Activated CD4-positive, alpha-beta memory T cell treated with anti-CD3 and anti-CD28 coated beads, Interleukin-2, amount 10 ng/mL, durations not matched to agents 7 days and 5 days (primary cell): ENCODE measurements around the gene TNFAIP8. TPM values are rescaled to one million over a fixed set of nuclear protein-coding genes. Genes with fewer than 3 reads are reported as not detected.
A peak's percentile ranks its signal among the peaks of the same experiment; 100 is the strongest.

Experiments
- CTCF ChIA-PET: fragments of 350-600 bp; sonication (Branson Sonifier 250); formaldehyde crosslinking; loops from one replicate; lab custom pipeline; 2021; ENCODE audit warnings: antibody characterized with exemption, inconsistent platforms; lab: Charles Lee
- POLR2A ChIA-PET: fragments of 350-600 bp; sonication (Branson Sonifier 250); formaldehyde crosslinking; loops from one replicate; lab custom pipeline; 2021; ENCODE audit warnings: antibody characterized with exemption; lab: Charles Lee
- DNase-seq: peaks from one replicate; pipeline ENCODE4 v3.0.0-alpha.2; 2020
- H3K27ac Mint-ChIP-seq: one replicate; pipeline ENCODE4 v1.8.0; 2021; ENCODE audit warnings: mild to moderate bottlenecking, mixed read lengths
- H3K27me3 Mint-ChIP-seq: one replicate; pipeline ENCODE4 v1.8.0; 2021; ENCODE audit warnings: mixed read lengths
- H3K36me3 Mint-ChIP-seq: one replicate; pipeline ENCODE4 v1.8.0; 2021; ENCODE audit warnings: low read depth, mixed read lengths
- H3K4me1 Mint-ChIP-seq: one replicate; pipeline ENCODE4 v1.8.0; 2021; ENCODE audit warnings: mixed read lengths
- H3K4me3 Mint-ChIP-seq: one replicate; pipeline ENCODE4 v1.8.0; 2021; ENCODE audit warnings: mild to moderate bottlenecking, mixed read lengths
- H3K9me3 Mint-ChIP-seq: one replicate; pipeline ENCODE4 v1.8.0; 2021; ENCODE audit warnings: mixed read lengths
- total RNA-seq, 2 experiments: library from RNA; stranded (reverse); gene quantifications; one replicate each; pipeline ENCODE4 v1.2.3, GENCODE V29; 2021

Gene TNFAIP8
- total RNA-seq, 2 experiments from 2014 or later: 161 to 163 TPM

DNA sequence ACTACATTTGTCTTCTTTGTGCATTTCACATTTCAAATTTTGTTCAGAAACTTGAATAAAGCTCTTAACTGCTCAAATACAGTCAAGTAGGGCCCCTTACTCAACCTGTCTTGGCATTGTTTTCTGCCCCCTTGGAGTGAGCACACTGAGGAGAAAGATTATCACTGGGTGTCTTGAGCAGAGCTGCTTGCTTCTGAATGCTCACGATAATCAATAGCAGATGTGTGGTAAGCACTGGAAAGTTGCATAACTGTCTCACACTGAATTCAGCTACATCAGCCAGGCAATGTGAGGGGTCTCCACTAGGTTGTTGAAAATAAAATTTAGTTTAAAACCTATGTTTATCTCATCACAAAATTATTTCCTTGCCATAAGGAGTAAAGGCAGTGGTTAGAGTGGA lies 7.8 kb upstream of the TNFAIP8 start:
- H3K4me1 Mint-ChIP-seq: peaks cover 94% of the 10 kb centered on the region
- no peak overlapping the region for H3K4me3 Mint-ChIP-seq
- ChIA-PET POLR2A (interaction anchor here (2.0 to 23.6 kb wide), 3 partner anchors 14 to 74 kb away, joined by 6 to 779 read pairs (median 234); partner anchors contain the start of gene TNFAIP8), CTCF (interaction anchor here (1.7 kb wide), 1 partner anchor 11 kb away, joined by 5 read pairs; no protein-coding TSS in a partner anchor)
- no peaks in the 10 kb centered on the region for H3K27me3 Mint-ChIP-seq
- no peak for DNase-seq
- no peaks in the 10 kb centered on the region for H3K9me3 Mint-ChIP-seq
- peaks cover 69% of the 10 kb centered on the region for H3K36me3 Mint-ChIP-seq
- H3K27ac Mint-ChIP-seq: no peak overlapping the region

DNA sequence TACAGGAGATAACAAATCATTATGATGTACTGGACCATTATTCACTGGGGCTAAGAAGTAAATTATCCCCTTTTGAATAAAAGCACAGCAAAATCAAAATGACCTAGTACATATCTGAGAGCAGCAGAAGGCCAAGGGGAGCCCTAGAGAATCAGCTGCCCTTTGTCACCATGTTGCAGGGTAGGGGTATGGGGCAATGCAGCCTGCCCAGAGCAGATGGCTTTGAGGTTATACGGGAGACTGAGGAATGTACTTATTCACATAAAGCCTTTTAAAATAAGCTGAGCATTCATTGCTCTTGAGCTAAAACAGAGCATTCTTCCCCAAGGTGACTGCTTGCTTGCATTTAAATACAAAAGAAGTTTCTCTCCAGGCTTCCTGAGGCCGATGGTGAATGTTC lies 2.6 kb upstream of the TNFAIP8 start:
- DNase-seq: no peak
- Mint-ChIP-seq H3K4me1 (peaks cover 89% of the 10 kb centered on the region), H3K4me3 (peak overlapping the region; percentile 69), H3K36me3 (peaks cover 60% of the 10 kb centered on the region), H3K27ac (peak overlapping the region; percentile 88), H3K27me3 (no peaks in the 10 kb centered on the region), H3K9me3 (no peaks in the 10 kb centered on the region)
- ChIA-PET POLR2A (interaction anchor here (0.8 to 19.6 kb wide), 12 partner anchors 8 to 273 kb away, joined by 3 to 779 read pairs (median 4); no protein-coding TSS in a partner anchor), CTCF (interaction anchor here (0.6 to 2.0 kb wide), 8 partner anchors 9 to 365 kb away, joined by 3 to 15 read pairs (median 4); partner anchors contain the start of gene DTWD2)

DNA sequence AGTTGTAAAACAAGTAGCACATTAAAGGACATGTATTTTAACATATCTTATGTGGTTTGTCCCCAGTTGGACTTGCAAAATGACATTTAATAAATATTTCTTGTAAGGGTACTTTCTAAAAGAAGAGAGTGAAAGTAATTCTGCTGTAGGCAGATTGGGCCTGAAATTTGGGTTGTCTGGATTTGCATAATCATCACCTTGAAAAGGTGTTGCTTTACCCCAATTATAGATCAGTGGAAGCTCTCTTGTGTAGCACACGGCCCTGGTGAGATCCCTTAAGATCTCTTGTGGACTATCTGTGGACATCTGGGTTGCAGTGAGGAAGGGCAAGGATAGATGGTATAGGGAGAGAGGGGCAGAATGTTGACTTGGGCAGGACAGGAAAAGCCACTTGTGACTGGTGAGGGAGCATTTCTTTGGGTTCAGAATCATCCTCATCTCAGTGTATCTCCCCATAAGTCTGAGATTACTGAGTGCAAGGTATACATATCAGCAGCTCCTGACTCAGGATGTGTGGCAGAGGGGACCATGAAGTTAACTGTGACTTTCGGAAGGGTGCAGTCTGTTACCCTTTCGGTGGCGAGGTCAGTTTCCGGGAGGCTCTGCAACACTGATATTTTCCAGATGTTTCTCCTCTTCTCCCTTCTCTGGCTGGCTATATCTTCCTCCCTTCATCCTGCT lies 2.0 kb upstream of the TNFAIP8 start:
- peak overlapping the region; percentile 69 for H3K4me3 Mint-ChIP-seq
- H3K4me1 Mint-ChIP-seq: peaks cover 89% of the 10 kb centered on the region
- no peaks in the 10 kb centered on the region for H3K27me3 Mint-ChIP-seq
- H3K9me3 Mint-ChIP-seq: no peaks in the 10 kb centered on the region
- H3K27ac Mint-ChIP-seq: peak overlapping the region; percentile 88
- peaks cover 57% of the 10 kb centered on the region for H3K36me3 Mint-ChIP-seq
- ChIA-PET POLR2A (interaction anchor here (0.8 to 19.6 kb wide), 12 partner anchors 7 to 274 kb away, joined by 3 to 779 read pairs (median 4); no protein-coding TSS in a partner anchor), CTCF (interaction anchor here (0.8 to 2.0 kb wide), 7 partner anchors 9 to 365 kb away, joined by 3 to 15 read pairs (median 4); partner anchors contain the start of gene DTWD2)
- peak; percentile 67 for DNase-seq

DNA sequence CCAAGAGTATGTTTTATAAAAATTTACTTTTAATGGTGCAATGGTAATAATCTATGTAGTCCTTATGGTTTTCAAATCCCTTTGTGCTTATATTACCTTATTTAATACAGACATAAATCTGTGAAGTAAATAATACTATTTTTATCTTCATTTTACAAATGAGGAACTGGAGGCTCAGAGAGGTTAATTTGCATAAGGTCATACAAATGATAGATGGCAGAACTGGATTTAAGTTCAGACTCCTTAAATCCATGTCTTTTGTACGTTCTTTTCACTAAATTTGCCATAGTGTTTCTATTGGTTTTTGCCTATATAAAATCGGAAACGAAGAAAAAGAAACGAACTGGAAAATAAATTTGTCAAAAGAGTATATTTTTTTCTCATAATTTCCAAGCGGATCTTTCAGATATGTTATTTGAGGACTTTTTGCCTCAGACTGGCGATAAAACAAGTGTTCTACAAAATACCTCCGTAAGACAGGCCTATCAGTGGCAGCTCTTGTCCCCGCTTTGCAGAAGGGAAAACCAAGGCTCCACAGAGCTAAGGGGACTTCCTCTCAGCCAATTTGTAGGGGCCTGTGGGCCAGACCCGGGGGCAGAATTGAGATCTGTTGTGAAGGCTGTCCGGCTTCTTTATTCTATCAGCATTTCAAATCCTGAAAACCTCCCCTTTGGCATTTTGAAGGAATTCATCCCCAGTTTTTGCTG lies 1.1 kb upstream of the TNFAIP8 start:
- ChIA-PET CTCF (interaction anchor here (0.7 to 3.6 kb wide), 3 partner anchors 8 to 284 kb away, joined by 3 to 27 read pairs (median 7); partner anchors contain the start of gene DMXL1), POLR2A (interaction anchor here (1.2 to 19.6 kb wide), 6 partner anchors 13 to 84 kb away, joined by 3 to 779 read pairs (median 44); no protein-coding TSS in a partner anchor)

DNA sequence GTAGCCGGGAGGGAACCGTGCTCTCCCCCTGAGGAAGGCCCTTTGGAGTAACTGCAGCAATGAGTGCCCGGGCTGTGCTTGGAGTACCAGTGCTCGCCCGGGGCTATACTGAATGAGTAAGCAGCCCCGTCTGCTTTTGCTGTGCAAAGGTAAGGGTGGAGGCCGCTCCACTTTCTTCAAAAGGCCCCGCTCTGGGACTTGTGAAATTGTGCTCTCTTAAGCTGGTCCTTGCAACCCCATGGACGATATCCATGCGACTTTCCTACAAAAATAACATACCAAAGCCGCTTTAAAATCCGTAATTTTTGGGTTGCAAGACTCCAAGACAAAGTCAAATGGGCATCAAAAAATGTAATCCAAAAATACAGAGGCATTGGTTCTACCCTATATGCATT lies 578 bp upstream of the TNFAIP8 start:
- peak; percentile 57 for DNase-seq
- ChIA-PET CTCF (interaction anchor here (0.7 to 3.6 kb wide), 6 partner anchors 8 to 284 kb away, joined by 3 to 27 read pairs (median 8); partner anchors contain the start of gene DMXL1), POLR2A (interaction anchor here (1.0 to 19.6 kb wide), 7 partner anchors 13 to 275 kb away, joined by 3 to 779 read pairs (median 11); no protein-coding TSS in a partner anchor)
- Mint-ChIP-seq H3K27me3 (no peaks in the 10 kb centered on the region), H3K4me3 (peak overlapping the region; percentile 94), H3K4me1 (peaks cover 89% of the 10 kb centered on the region), H3K9me3 (no peaks in the 10 kb centered on the region), H3K36me3 (peaks cover 55% of the 10 kb centered on the region), H3K27ac (peak overlapping the region; percentile 88)

More for the DNA sequence above, 1.1 kb upstream of the TNFAIP8 start:
- Mint-ChIP-seq H3K27ac (peak overlapping the region; percentile 88), H3K4me3 (peak overlapping the region; percentile 94), H3K9me3 (no peaks in the 10 kb centered on the region), H3K4me1 (peaks cover 89% of the 10 kb centered on the region), H3K27me3 (no peaks in the 10 kb centered on the region), H3K36me3 (peaks cover 57% of the 10 kb centered on the region)
- DNase-seq: no peak

DNA sequence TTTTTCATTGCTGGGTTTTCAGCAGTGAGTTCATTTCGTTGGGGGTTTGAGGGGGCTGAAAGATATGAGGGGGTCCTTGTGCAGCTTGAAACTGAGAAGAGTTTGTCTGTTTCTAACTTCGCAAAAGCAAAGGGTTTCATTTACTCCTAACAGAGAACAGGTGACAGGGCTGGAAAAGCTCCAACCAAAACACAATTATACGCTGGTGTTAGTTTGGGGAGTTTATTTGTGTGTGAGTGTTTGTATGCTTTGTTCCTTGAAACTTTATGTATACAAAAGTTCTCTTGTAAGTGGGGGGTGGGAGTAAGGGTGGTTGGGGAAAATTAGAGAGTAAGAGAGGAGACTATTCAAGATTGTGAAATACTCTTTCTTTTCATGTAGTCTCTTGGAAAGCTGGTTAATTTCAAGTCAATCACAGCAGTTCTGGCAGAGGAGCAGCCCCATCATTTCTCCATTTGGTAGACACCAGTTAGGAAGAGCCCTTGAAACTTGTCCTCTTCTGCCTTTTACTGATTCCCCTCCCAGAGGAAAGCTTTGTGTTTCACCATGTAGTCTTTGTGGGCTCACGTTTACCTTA lies 881 bp downstream of the TNFAIP8 start:
- no peak for DNase-seq
- Mint-ChIP-seq H3K4me1 (peaks cover 90% of the 10 kb centered on the region), H3K27ac (peak overlapping the region; percentile 88), H3K4me3 (peak overlapping the region; percentile 94), H3K27me3 (no peaks in the 10 kb centered on the region), H3K36me3 (peaks cover 60% of the 10 kb centered on the region), H3K9me3 (no peaks in the 10 kb centered on the region)
- ChIA-PET POLR2A (interaction anchor here (0.9 to 19.6 kb wide), 15 partner anchors 11 to 286 kb away, joined by 3 to 779 read pairs (median 6); partner anchors contain the start of gene DMXL1), CTCF (interaction anchor here (0.7 to 5.2 kb wide), 12 partner anchors 10 to 88 kb away, joined by 3 to 27 read pairs (median 6); no protein-coding TSS in a partner anchor)

DNA sequence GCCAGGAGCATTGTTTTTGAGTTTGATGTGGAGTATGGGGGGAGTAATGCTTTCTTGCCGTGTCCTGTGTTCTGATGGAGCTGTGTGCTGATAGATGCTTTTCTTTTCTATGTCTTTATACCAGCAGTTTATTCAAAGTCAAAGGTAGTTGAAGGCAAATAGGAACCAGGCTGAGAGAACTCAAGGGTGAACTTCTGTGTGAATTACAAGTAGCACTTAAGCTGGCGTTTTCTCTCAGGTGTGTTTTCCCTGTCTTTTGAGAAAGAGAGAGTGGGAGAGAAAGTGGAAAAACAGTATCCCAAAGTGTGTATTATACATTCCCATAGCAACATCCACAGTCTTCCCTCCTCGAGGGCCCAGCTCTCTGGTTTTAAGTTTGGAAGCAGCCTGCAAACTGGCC lies 1.5 kb downstream of the TNFAIP8 start:
- H3K27ac Mint-ChIP-seq: peak overlapping the region; percentile 88
- ChIA-PET POLR2A (interaction anchor here (0.6 to 19.6 kb wide), 17 partner anchors 10 to 286 kb away, joined by 3 to 779 read pairs (median 5); partner anchors contain the start of gene DMXL1), CTCF (interaction anchor here (0.7 to 5.2 kb wide), 10 partner anchors 10 to 55 kb away, joined by 3 to 27 read pairs (median 7); no protein-coding TSS in a partner anchor)
- peaks cover 62% of the 10 kb centered on the region for H3K36me3 Mint-ChIP-seq
- no peaks in the 10 kb centered on the region for H3K9me3 Mint-ChIP-seq
- no peak for DNase-seq
- no peaks in the 10 kb centered on the region for H3K27me3 Mint-ChIP-seq
- H3K4me1 Mint-ChIP-seq: peaks cover 90% of the 10 kb centered on the region
- peak overlapping the region; percentile 94 for H3K4me3 Mint-ChIP-seq

DNA sequence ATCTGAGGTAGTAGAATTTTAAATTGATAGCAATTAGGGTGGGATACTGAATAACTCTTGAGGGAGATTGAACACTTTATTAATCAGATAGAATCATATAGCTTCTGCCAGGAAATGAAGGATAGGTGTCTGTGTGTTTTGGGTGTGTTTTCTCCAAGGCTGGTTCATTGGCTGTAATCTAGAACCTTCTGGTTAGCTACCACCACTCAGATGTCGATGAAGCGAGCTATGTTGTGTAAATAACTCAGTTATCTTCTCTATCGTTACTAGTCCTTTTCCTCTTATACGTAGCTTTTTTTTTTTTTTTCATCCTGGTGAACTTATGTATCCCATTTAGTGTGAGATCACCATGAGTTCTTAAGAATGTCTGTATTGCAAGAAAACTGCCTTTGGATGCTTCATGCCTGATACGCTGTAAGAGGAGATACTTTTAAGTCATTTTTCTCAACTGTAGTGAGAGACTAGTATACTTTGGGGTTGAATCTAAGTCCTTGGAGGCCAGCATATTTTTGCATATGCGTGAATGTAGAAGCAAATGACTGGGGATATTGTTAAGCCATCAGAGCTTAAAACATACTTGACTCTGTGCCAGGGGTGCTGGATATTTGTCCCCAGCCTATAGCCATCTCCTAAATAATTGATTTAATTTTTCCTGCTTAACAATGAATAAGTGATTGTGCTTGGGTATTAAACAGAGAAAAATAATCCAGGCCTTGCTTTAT lies 2.1 kb downstream of the TNFAIP8 start:
- Mint-ChIP-seq H3K9me3 (no peaks in the 10 kb centered on the region), H3K27ac (peak overlapping the region; percentile 88), H3K4me3 (peak overlapping the region; percentile 94), H3K4me1 (peaks cover 90% of the 10 kb centered on the region), H3K36me3 (peaks cover 61% of the 10 kb centered on the region), H3K27me3 (no peaks in the 10 kb centered on the region)
- CTCF ChIA-PET: interaction anchor here (0.6 to 5.2 kb wide), 11 partner anchors 9 to 370 kb away, joined by 3 to 27 read pairs (median 9); partner anchors contain the start of gene DTWD2
- POLR2A ChIA-PET: interaction anchor here (0.6 to 19.6 kb wide), 15 partner anchors 10 to 287 kb away, joined by 3 to 779 read pairs (median 6); partner anchors contain the start of gene DMXL1
- no peak for DNase-seq

DNA sequence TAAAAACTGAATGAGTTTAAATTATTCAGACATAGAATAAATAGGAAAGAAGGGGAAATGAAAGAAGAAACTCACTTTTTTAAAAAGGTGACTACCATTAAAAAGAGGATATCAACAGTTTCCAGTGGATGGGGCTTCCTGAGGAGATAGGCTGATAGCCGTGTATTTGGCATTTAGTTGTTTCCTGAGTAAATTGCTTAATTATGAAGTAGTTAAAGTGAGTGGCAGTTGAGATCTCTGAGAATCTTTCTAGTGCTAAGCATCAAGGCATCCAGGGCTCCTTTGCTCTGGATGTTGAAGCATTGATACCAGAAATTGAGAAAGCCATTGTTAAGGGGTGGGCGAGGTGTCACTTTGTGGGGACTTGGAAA lies 2.7 kb downstream of the TNFAIP8 start:
- no peaks in the 10 kb centered on the region for H3K27me3 Mint-ChIP-seq
- H3K4me1 Mint-ChIP-seq: peaks cover 90% of the 10 kb centered on the region
- H3K27ac Mint-ChIP-seq: peak overlapping the region; percentile 88
- no peak for DNase-seq
- H3K9me3 Mint-ChIP-seq: no peaks in the 10 kb centered on the region
- POLR2A ChIA-PET: interaction anchor here (1.0 to 19.6 kb wide), 7 partner anchors 9 to 71 kb away, joined by 3 to 779 read pairs (median 7); no protein-coding TSS in a partner anchor
- CTCF ChIA-PET: interaction anchor here (1.1 to 5.2 kb wide), 7 partner anchors 16 to 371 kb away, joined by 3 to 27 read pairs (median 9); partner anchors contain the start of gene DTWD2
- H3K4me3 Mint-ChIP-seq: peak overlapping the region; percentile 94
- peaks cover 64% of the 10 kb centered on the region for H3K36me3 Mint-ChIP-seq

DNA sequence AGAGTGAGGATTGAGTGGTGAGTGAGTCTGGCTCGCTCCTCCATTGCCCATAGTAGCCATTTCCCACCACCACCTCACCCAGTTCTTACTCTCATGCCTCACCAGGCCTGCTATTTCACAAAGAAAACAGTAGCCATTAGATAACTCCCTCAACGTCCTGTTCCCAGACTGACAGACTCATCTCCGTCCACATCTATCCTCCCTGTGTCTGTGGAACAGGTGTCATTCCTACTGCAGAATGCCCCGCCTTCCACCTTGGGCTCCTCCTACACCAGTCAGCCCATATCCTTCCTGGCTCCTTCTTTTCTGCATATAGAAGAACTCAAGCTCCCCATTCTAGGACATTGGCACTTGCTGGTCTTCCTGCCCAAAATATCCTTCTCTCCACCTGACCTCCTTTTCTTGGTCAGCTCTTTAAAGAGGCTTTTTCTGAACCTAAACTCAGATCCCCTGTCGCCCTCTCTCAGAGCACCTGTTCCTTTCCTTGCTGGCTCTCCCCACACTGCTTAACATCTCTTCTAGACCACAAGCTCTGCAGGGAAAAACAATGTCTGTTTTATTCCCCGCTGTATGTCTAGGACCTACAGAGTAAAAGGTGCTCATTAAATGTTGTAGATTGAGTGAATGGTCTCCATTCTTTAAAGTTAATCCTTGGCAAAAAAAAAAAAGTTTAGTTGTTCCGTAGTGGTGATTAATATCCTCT lies 3.2 kb downstream of the TNFAIP8 start:
- peak overlapping the region; percentile 94 for H3K4me3 Mint-ChIP-seq
- peak overlapping the region; percentile 88 for H3K27ac Mint-ChIP-seq
- ChIA-PET POLR2A (interaction anchor here (0.6 to 19.6 kb wide), 7 partner anchors 9 to 84 kb away, joined by 3 to 779 read pairs (median 5); no protein-coding TSS in a partner anchor), CTCF (interaction anchor here (1.1 to 5.2 kb wide), 4 partner anchors 18 to 371 kb away, joined by 3 to 26 read pairs (median 3); partner anchors contain the start of gene DTWD2)
- peaks cover 90% of the 10 kb centered on the region for H3K4me1 Mint-ChIP-seq
- H3K36me3 Mint-ChIP-seq: peaks cover 65% of the 10 kb centered on the region
- no peaks in the 10 kb centered on the region for H3K27me3 Mint-ChIP-seq
- no peaks in the 10 kb centered on the region for H3K9me3 Mint-ChIP-seq
- no peak for DNase-seq
